ENCODE measurements around the gene PPY. TPM values are rescaled to one million over a fixed set of nuclear protein-coding genes. Genes with fewer than 3 reads are reported as not detected.

The PPY gene, protein sequence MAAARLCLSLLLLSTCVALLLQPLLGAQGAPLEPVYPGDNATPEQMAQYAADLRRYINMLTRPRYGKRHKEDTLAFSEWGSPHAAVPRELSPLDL
- 1.1 and 1.3 TPM in 2 replicates for polyA plus RNA-seq (2013)

DNA sequence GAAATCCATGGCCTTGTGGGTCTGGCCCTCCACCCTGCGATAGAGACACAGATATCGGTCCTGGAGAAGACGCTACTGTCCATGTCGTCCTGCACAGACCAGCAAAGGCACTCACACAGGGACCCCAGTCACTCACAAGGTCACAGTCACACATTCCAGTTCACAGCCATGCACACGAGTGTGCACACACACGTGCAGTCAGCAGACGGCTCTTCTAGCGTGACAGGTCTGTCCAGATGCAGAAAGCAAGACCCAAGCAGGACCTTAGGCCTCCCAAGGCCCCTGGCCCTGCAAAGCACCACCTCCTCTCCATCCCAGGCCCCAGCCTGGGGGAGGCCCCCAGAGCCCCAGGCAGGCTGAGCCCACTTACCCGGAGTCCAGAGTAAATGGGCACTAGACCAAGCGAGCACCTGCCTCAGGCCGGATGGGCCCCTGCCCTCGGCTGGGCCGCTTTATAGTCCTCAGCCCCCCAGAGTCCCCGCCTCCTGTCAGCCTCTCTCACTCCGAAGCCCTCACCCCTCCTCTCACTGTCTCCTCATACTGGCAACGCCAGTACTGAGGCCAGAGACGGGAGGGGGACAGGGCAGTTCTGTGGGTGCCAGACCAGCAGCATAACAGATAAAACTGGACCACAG lies at the start of gene PPY:
Gene PPY (minus strand): TSS at position 426 of the 635 bp plus-strand sequence. CDS start 822 bp downstream, outside the sequence.
- no peak within 1 kb of the TSS for H2AFZ ChIP-seq (ENCODE audit: insufficient read depth, low read length, poor library complexity)
- H2AK5ac ChIP-seq (ENCODE audit: low read length) = no peak within 1 kb of the TSS
- H3K4ac ChIP-seq (ENCODE audit: low read depth, low read length) = no peak within 1 kb of the TSS
- H3K18ac ChIP-seq (ENCODE audit: low read length) = no peak within 1 kb of the TSS
- no peak within 1 kb of the TSS for H4K12ac ChIP-seq (ENCODE audit: low read depth, low read length)
- no peak within 1 kb of the TSS for H2BK120ac ChIP-seq (ENCODE audit: insufficient read depth, low read length, poor library complexity)
- no peak within 1 kb of the TSS for H3K9ac ChIP-seq (ENCODE audit: low read length)
- no peak within 1 kb of the TSS for H3K23ac ChIP-seq (ENCODE audit: low read length)
- DNase-seq = no peak
- no CpG with 5 or more reads among the region's 17 CpGs for WGBS (ENCODE audit: extremely low coverage, insufficient coverage, insufficient read length)
- H3K79me1 ChIP-seq (ENCODE audit: low read length) = no peaks in the 10 kb centered on the region
- H4K8ac ChIP-seq (ENCODE audit: low read depth, low read length) = no peak within 1 kb of the TSS
- no peaks in the 10 kb centered on the region for H3K36me3 ChIP-seq (ENCODE audit: control insufficient read depth in 1 of 2, insufficient read depth in 2 of 2, low read length in 2 of 2)
- H3K4me1 ChIP-seq (ENCODE audit: control insufficient read depth in 1 of 2, insufficient read depth in 2 of 2, low read length in 2 of 2) = peaks cover 4% of the 10 kb centered on the region in 2 experiments
- no peak within 1 kb of the TSS for H4K91ac ChIP-seq (ENCODE audit: low read depth, low read length)
- no peaks in the 10 kb centered on the region for H3K27me3 ChIP-seq (ENCODE audit: insufficient read depth, low read length)
- H2BK12ac ChIP-seq (ENCODE audit: low read length) = no peak within 1 kb of the TSS
- no peak within 1 kb of the TSS for H3K4me3 ChIP-seq (ENCODE audit: low read depth, low read length)
- H3K9me3 ChIP-seq (ENCODE audit: insufficient read depth, low read depth, low read length) = peaks cover 3% of the 10 kb centered on the region
- H2BK5ac ChIP-seq (ENCODE audit: low read depth, low read length, poor library complexity) = no peak within 1 kb of the TSS
- no peak within 1 kb of the TSS for H3K14ac ChIP-seq (ENCODE audit: low read length)
- no peaks in the 10 kb centered on the region for H3K79me2 ChIP-seq (ENCODE audit: control insufficient read depth, insufficient read depth, low read length, poor library complexity)
- no peak within 1 kb of the TSS for H3K27ac ChIP-seq (ENCODE audit: low read depth, low read length)
- no peak within 1 kb of the TSS for H3K4me2 ChIP-seq (ENCODE audit: low read length)

DNA sequence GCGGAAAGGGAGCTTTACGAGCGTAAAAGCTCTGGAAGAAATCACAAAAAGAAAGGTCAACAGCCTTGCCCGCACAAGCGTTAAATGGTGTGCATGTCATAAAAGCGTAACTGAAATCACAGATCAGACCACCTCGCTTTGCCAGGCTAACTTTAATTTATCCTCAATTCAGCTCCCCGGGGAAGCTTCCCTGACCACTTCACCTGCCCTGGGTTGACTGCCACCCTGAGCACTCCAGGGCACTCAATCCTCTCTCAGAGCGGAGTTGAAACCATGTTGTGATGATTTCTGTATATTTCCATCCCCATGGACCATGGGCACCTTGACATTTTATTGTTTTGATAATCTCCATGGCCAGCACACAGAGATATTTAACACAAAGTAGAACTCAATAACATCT lies 46.0 kb upstream of the PPY start:
- Histone ChIP-seq H2AK5ac (ENCODE audit: low read length) (no peak overlapping the region), H3K27ac (ENCODE audit: low read depth, low read length) (no peak overlapping the region), H4K12ac (ENCODE audit: low read depth, low read length) (no peak overlapping the region), H3K9me3 (ENCODE audit: insufficient read depth, low read depth, low read length) (no peaks in the 10 kb centered on the region), H4K91ac (ENCODE audit: low read depth, low read length) (no peak overlapping the region), H2BK12ac (ENCODE audit: low read length) (no peak overlapping the region), H2BK5ac (ENCODE audit: low read depth, low read length, poor library complexity) (no peak overlapping the region), H3K4me1 (ENCODE audit: control insufficient read depth in 1 of 2, insufficient read depth in 2 of 2, low read length in 2 of 2) (peaks cover 4 to 9% of the 10 kb centered on the region in 2 experiments), H3K4me2 (ENCODE audit: low read length) (no peak overlapping the region), H3K9ac (ENCODE audit: low read length) (no peak overlapping the region), H2AFZ (ENCODE audit: insufficient read depth, low read length, poor library complexity) (no peak overlapping the region), H3K18ac (ENCODE audit: low read length) (no peak overlapping the region), H2BK120ac (ENCODE audit: insufficient read depth, low read length, poor library complexity) (no peak overlapping the region), H4K8ac (ENCODE audit: low read depth, low read length) (no peak overlapping the region), H3K27me3 (ENCODE audit: insufficient read depth, low read length) (peaks cover 13% of the 10 kb centered on the region), H3K14ac (ENCODE audit: low read length) (no peak overlapping the region), H3K4ac (ENCODE audit: low read depth, low read length) (no peak overlapping the region), H3K36me3 (ENCODE audit: control insufficient read depth in 1 of 2, insufficient read depth in 2 of 2, low read length in 2 of 2) (no peaks in the 10 kb centered on the region), H3K23ac (ENCODE audit: low read length) (no peak overlapping the region), H3K79me1 (ENCODE audit: low read length) (no peaks in the 10 kb centered on the region), H3K4me3 (ENCODE audit: low read depth, low read length) (no peak overlapping the region), H3K79me2 (ENCODE audit: control insufficient read depth, insufficient read depth, low read length, poor library complexity) (no peaks in the 10 kb centered on the region)
- no peak for DNase-seq
- WGBS (ENCODE audit: extremely low coverage, insufficient coverage, insufficient read length) = no CpG with 5 or more reads among the region's 9 CpGs

DNA sequence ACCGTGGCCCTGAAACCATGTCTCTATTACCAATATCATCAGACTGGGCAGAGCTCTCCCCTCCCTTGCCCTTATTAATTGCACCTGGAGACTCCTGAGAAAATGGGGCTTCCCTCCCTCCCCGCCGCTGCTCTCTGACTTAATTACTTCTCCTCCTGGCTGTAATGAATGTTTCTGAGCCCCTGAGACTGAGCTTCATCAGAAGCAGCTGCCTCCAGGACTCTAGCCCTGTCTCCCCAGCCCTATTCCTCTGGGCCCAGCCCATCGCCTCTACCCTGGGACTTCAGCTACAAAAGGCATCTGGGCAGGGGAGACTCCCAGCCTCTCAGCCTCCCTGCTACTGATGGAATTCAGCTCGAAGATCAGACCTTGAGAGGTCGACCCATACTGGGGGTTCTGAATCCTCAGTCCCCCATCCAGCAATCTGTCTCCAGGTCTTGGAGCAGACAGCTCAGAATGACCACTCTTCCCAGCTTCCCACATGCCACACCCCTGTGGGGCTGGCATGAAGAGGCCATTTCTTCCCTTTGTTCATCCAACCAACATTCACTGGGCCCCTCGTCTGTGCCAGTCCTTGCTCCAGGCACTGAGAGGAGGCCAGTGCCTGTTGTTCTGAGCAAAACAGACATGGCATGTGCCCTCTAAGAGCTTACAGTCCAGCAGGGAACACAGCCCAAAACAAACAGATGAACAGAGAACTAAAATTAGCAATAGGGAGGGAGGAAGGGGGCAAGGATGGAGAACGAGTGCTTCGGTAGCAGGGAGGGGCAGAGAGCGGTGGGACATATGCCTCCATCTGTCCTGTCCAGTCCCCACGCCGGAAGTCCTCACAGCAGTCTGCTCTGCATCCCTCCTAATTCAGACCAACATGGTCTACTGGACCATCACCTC lies 45.1 kb upstream of the PPY start:
- Histone ChIP-seq H2AK5ac (ENCODE audit: low read length) (no peak overlapping the region), H3K27me3 (ENCODE audit: insufficient read depth, low read length) (peaks cover 20% of the 10 kb centered on the region), H3K4me3 (ENCODE audit: low read depth, low read length) (no peak overlapping the region), H3K14ac (ENCODE audit: low read length) (no peak overlapping the region), H2BK12ac (ENCODE audit: low read length) (no peak overlapping the region), H3K79me1 (ENCODE audit: low read length) (no peaks in the 10 kb centered on the region), H4K8ac (ENCODE audit: low read depth, low read length) (no peak overlapping the region), H3K4me1 (ENCODE audit: control insufficient read depth in 1 of 2, insufficient read depth in 2 of 2, low read length in 2 of 2) (peaks cover 4 to 9% of the 10 kb centered on the region in 2 experiments), H3K18ac (ENCODE audit: low read length) (no peak overlapping the region), H2BK5ac (ENCODE audit: low read depth, low read length, poor library complexity) (no peak overlapping the region), H3K4me2 (ENCODE audit: low read length) (no peak overlapping the region), H2AFZ (ENCODE audit: insufficient read depth, low read length, poor library complexity) (no peak overlapping the region), H2BK120ac (ENCODE audit: insufficient read depth, low read length, poor library complexity) (no peak overlapping the region), H3K23ac (ENCODE audit: low read length) (no peak overlapping the region), H4K12ac (ENCODE audit: low read depth, low read length) (no peak overlapping the region), H3K36me3 (ENCODE audit: control insufficient read depth in 1 of 2, insufficient read depth in 2 of 2, low read length in 2 of 2) (no peaks in the 10 kb centered on the region), H3K4ac (ENCODE audit: low read depth, low read length) (no peak overlapping the region), H3K9ac (ENCODE audit: low read length) (no peak overlapping the region), H3K27ac (ENCODE audit: low read depth, low read length) (no peak overlapping the region), H4K91ac (ENCODE audit: low read depth, low read length) (no peak overlapping the region), H3K9me3 (ENCODE audit: insufficient read depth, low read depth, low read length) (no peaks in the 10 kb centered on the region), H3K79me2 (ENCODE audit: control insufficient read depth, insufficient read depth, low read length, poor library complexity) (no peaks in the 10 kb centered on the region)
- DNase-seq = no peak
- no CpG with 5 or more reads among the region's 12 CpGs for WGBS (ENCODE audit: extremely low coverage, insufficient coverage, insufficient read length)

DNA sequence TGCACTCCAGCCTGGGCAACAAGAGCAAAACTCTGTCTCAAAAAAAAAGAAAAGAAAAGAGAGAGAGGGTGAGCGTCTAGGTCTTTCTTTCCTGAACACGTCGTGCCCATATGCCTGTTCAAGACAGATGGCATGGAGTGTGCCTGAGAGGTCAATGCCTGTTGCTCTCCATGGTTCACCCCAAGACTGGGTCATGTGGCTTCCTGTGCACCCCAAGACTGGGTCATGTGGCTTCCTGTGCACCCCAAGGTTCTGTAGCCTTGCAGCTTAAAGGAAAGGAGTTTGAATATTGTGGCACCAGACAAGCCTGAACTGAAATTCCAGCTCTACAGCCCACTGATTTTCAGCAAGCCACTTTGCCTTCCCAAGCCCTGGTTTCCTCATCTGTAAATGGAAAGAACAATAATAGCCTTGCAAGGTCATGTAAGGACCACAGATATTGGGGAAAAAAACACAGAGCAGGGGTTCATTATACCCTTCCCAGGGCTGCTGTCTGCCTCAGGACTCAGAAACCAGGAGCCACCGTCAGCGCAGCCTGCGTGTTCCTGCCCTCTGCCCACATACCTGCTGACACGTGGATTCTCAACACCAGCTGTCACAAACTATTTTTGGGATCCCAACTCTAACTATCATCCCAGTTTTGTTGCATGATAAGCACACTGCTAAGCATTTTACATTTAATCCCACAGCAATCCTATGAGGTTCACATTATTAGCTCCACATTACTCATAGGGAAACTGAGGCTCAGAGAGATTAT lies 44.1 kb upstream of the PPY start:
- Histone ChIP-seq H3K4me2 (ENCODE audit: low read length) (no peak overlapping the region), H3K14ac (ENCODE audit: low read length) (no peak overlapping the region), H3K4ac (ENCODE audit: low read depth, low read length) (no peak overlapping the region), H3K4me3 (ENCODE audit: low read depth, low read length) (no peak overlapping the region), H2BK12ac (ENCODE audit: low read length) (no peak overlapping the region), H2AK5ac (ENCODE audit: low read length) (no peak overlapping the region), H3K23ac (ENCODE audit: low read length) (no peak overlapping the region), H2BK5ac (ENCODE audit: low read depth, low read length, poor library complexity) (no peak overlapping the region), H3K27me3 (ENCODE audit: insufficient read depth, low read length) (peaks cover 21% of the 10 kb centered on the region), H4K91ac (ENCODE audit: low read depth, low read length) (no peak overlapping the region), H3K79me1 (ENCODE audit: low read length) (no peaks in the 10 kb centered on the region), H2BK120ac (ENCODE audit: insufficient read depth, low read length, poor library complexity) (no peak overlapping the region), H2AFZ (ENCODE audit: insufficient read depth, low read length, poor library complexity) (no peak overlapping the region), H3K9ac (ENCODE audit: low read length) (no peak overlapping the region), H4K12ac (ENCODE audit: low read depth, low read length) (no peak overlapping the region), H3K18ac (ENCODE audit: low read length) (no peak overlapping the region), H3K27ac (ENCODE audit: low read depth, low read length) (no peak overlapping the region), H3K4me1 (ENCODE audit: control insufficient read depth in 1 of 2, insufficient read depth in 2 of 2, low read length in 2 of 2) (peaks cover 4 to 9% of the 10 kb centered on the region in 2 experiments), H3K36me3 (ENCODE audit: control insufficient read depth in 1 of 2, insufficient read depth in 2 of 2, low read length in 2 of 2) (no peaks in the 10 kb centered on the region), H3K79me2 (ENCODE audit: control insufficient read depth, insufficient read depth, low read length, poor library complexity) (no peaks in the 10 kb centered on the region), H4K8ac (ENCODE audit: low read depth, low read length) (no peak overlapping the region), H3K9me3 (ENCODE audit: insufficient read depth, low read depth, low read length) (no peaks in the 10 kb centered on the region)
- DNase-seq = no peak
- WGBS (ENCODE audit: extremely low coverage, insufficient coverage, insufficient read length) = no CpG with 5 or more reads among the region's 7 CpGs
